NCI-H187 treated with DMSO at 0.1 percent for 48 hours (cell line): ENCODE measurements around the gene C14orf93.
A peak's percentile ranks its signal among the peaks of the same experiment; 100 is the strongest.

Experiments used
- DNase-seq: peaks from one replicate; lab custom pipeline; 2025; lab: John Stamatoyannopoulos, UW

The C14orf93 gene

GRCh38 chr14:22993517-22993916 lies 16.4 kb downstream of the C14orf93 start:
- DNase-seq, result no peak

GRCh38 chr14:22991852-22992251 lies 18.1 kb downstream of the C14orf93 start:
- DNase-seq, result no peak

GRCh38 chr14:22987291-22987690 lies 22.7 kb downstream of the C14orf93 start:
- DNase-seq, result no peak

GRCh38 chr14:22986508-22987054 lies 23.4 kb downstream of the C14orf93 start:
- DNase-seq, result peak; percentile 31

- no peak for DNase-seq
These were observed 23.9 kb downstream of the C14orf93 start for GRCh38 chr14:22985894-22986507.

- no peak for DNase-seq
These were observed 24.8 kb downstream of the C14orf93 start for GRCh38 chr14:22984959-22985658.

- DNase-seq, result no peak
These were observed 27.3 kb downstream of the C14orf93 start, which contains the start of gene AJUBA for GRCh38 chr14:22982477-22983245. TSS of gene AJUBA (minus strand) at chr14:22982551. CDS start at chr14:22982266, 285 bp downstream.

GRCh38 chr14:22981876-22982476 lies 28.0 kb downstream of the C14orf93 start:
- no peak for DNase-seq

- no peak for DNase-seq
These were observed 28.7 kb downstream of the C14orf93 start for GRCh38 chr14:22981090-22981875.

GRCh38 chr14:22980672-22981089 lies 29.3 kb downstream of the C14orf93 start:
- no peak for DNase-seq

- DNase-seq, result no peak
These were observed 30.1 kb downstream of the C14orf93 start for GRCh38 chr14:22979748-22980392.

GRCh38 chr14:22978981-22979671 lies 30.8 kb downstream of the C14orf93 start:
- no peak for DNase-seq

- no peak for DNase-seq
These were observed 31.5 kb downstream of the C14orf93 start for GRCh38 chr14:22978487-22978837.

GRCh38 chr14:22977684-22978486 lies 32.1 kb downstream of the C14orf93 start:
- no peak for DNase-seq

- no peak for DNase-seq
These were observed 32.6 kb downstream of the C14orf93 start for GRCh38 chr14:22977434-22977683.

GRCh38 chr14:22976620-22977433 lies 33.1 kb downstream of the C14orf93 start:
- DNase-seq, result no peak

GRCh38 chr14:22974530-22975313 lies 35.2 kb downstream of the C14orf93 start:
- no peak for DNase-seq
